KMS-11 (cell line): ENCODE results near the gene CTBP2.

ENCODE experiments used
- H2AFZ ChIP-seq: fragments of 200-600 bp; sonication (generic); 2 replicates; pipeline ENCODE4 v1.6.1; 2016; ENCODE audit warnings: antibody characterized with exemption, mixed run types, low read depth
- H3K27ac ChIP-seq: fragments of 200-600 bp; sonication (generic); 2 replicates; pipeline ENCODE4 v1.6.1; 2016; ENCODE audit warnings: mild to moderate bottlenecking, mixed run types
- H3K27me3 ChIP-seq: fragments of 200-600 bp; sonication (generic); 2 replicates; pipeline ENCODE4 v1.6.1; 2017; ENCODE audit warnings: mild to moderate bottlenecking, low read depth, mixed run types, moderate library complexity; ENCODE audit not compliant: insufficient read depth
- H3K36me3 ChIP-seq: fragments of 200-600 bp; sonication (generic); 2 replicates; pipeline ENCODE4 v1.6.1; 2017; ENCODE audit warnings: mild to moderate bottlenecking, mixed run types; ENCODE audit not compliant: insufficient read depth
- H3K4me1 ChIP-seq: fragments of 200-600 bp; sonication (generic); 2 replicates; pipeline ENCODE4 v1.6.1; 2016; ENCODE audit warnings: mild to moderate bottlenecking, low read depth, mixed run types; ENCODE audit not compliant: poor library complexity, severe bottlenecking
- H3K4me2 ChIP-seq: fragments of 200-600 bp; sonication (generic); 2 replicates; pipeline ENCODE4 v1.7.0; 2016; ENCODE audit warnings: mild to moderate bottlenecking, mixed run types
- H3K4me3 ChIP-seq: fragments of 200-600 bp; sonication (generic); IDR thresholded peaks from 2 replicates; pipeline ENCODE4 v1.6.1; 2017; ENCODE audit warnings: low read depth, low read length, mixed read lengths; ENCODE audit not compliant: insufficient read depth
- H3K79me2 ChIP-seq: fragments of 200-600 bp; sonication (generic); 2 replicates; pipeline ENCODE4 v1.6.1; 2016; ENCODE audit warnings: low read depth, mixed run types; ENCODE audit not compliant: insufficient read depth
- H3K9ac ChIP-seq: fragments of 200-600 bp; sonication (generic); 2 replicates; pipeline ENCODE4 v1.6.1; 2016; ENCODE audit warnings: mild to moderate bottlenecking, mixed run types
- H4K20me1 ChIP-seq: fragments of 200-600 bp; sonication (generic); 2 replicates; pipeline ENCODE4 v1.6.1; 2016; ENCODE audit warnings: mild to moderate bottlenecking, mixed run types; ENCODE audit not compliant: insufficient read depth
- CTCF ChIP-seq: fragments of 200-600 bp; sonication (generic); conservative IDR thresholded peaks from 2 replicates; pipeline ENCODE4 v1.6.1; 2017; ENCODE audit warnings: low read depth, mild to moderate bottlenecking, antibody characterized with exemption, low read length, moderate library complexity, mixed read lengths

CTBP2 gene

GRCh38 chr10:124944982-124945381, 215.4 kb downstream of the CTBP2 start:
- Histone ChIP-seq H3K4me1 (peaks cover 61% of the 10 kb centered on the region), H4K20me1 (no peaks in the 10 kb centered on the region), H3K4me2 (no peak overlapping the region), H3K4me3 (no peak overlapping the region), H3K9ac (no peak overlapping the region), H3K27ac (no peak overlapping the region), H3K79me2 (peaks cover 57% of the 10 kb centered on the region), H3K27me3 (no peaks in the 10 kb centered on the region), H3K36me3 (peaks cover 3% of the 10 kb centered on the region; the same call in 1 of the 2 replicates), H2AFZ (no peak overlapping the region)
- TF ChIP-seq CTCF: no peak

DNA sequence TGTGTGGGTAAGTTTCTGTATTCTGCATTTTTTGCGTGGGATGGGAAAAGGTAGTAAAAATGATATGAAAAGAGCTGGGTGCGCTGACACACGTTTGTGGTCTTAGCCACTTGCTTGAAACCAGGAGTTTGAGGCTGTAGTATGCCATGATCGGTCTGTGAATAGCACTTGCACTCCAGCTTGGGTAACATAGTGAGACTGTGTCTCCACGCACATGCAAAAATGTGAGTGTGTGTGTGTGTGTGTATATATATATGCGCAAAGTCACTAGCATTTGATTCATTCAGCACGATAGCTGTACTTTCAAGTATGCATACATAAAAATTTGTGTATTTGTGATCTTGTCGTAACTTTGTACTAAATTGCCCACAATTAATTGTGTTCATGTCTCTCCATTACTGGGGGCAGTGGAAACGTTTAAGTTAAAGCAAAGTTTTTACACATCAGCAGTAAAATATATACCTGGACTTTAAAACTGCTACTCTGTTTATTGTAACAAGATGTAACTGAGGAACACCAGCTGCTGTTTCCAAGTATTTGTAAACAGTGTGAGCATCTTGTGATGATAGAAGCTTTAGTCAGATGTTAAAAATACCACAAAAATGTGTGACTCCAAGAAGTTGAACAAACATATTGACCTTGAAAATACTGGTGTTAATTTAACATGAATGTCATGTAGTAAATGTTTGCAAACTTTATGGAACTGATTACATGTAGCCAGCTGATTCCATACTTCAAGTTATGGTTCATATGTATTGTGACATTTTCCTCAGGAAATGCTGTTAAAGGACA, 216.9 kb downstream of the CTBP2 start:
- Histone ChIP-seq H3K9ac (no peak overlapping the region), H3K27ac (no peak overlapping the region), H3K4me3 (no peak overlapping the region), H4K20me1 (peaks cover 2% of the 10 kb centered on the region; the same call in 1 of the 2 replicates), H3K4me1 (peaks cover 54% of the 10 kb centered on the region), H3K4me2 (no peak overlapping the region), H2AFZ (no peak overlapping the region), H3K27me3 (no peaks in the 10 kb centered on the region), H3K36me3 (peaks cover 3% of the 10 kb centered on the region; the same call in 1 of the 2 replicates), H3K79me2 (peaks cover 59% of the 10 kb centered on the region)
- no peak for TF ChIP-seq CTCF

DNA sequence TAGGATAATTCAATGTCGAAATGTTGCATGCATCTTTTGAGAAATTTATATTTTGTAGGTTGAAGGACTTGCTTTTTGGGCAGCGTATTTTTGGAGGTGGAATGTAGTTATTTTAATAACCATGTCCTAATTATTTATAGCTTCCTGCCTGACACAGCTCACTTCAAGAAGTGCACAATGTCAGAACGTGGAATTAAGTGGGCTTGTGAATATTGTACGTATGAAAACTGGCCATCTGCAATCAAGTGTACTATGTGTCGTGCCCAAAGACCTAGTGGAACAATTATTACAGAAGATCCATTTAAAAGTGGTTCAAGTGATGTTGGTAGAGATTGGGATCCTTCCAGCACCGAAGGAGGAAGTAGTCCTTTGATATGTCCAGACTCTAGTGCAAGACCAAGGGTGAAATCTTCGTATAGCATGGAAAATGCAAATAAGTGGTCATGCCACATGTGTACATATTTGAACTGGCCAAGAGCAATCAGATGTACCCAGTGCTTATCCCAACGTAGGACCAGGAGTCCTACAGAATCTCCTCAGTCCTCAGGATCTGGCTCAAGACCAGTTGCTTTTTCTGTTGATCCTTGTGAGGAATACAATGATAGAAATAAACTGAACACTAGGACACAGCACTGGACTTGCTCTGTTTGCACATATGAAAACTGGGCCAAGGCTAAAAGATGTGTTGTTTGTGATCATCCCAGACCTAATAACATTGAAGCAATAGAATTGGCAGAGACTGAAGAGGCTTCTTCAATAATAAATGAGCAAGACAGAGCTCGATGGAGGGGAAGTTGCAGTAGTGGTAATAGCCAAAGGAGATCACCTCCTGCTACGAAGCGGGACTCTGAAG, 217.8 kb downstream of the CTBP2 start:
- Histone ChIP-seq H3K4me1 (peaks cover 45% of the 10 kb centered on the region), H3K9ac (no peak overlapping the region), H4K20me1 (peaks cover 3% of the 10 kb centered on the region; the same call in 1 of the 2 replicates), H3K79me2 (peaks cover 54% of the 10 kb centered on the region), H3K36me3 (no peaks in the 10 kb centered on the region), H3K27me3 (no peaks in the 10 kb centered on the region), H2AFZ (no peak overlapping the region), H3K4me2 (no peak overlapping the region), H3K4me3 (no peak overlapping the region), H3K27ac (no peak overlapping the region)
- TF ChIP-seq CTCF: no peak

DNA sequence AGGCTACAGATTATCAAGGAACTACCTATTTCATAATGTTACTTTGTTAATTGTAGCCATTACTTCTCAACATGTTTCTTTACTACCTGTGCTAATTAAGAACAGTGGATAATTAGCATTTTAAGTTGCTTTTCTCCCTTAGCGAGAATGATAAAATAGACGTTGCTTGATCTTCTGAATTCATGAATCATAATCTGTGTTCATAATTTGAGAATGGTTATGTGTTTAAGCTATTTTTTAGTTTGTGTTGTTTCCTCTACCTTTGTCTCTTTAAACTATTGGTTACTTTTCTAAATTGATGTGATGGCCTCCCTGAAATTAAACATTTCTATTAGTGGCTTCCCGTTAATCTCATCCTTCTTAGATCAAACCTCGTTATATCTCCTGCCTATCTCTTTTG, 218.5 kb downstream of the CTBP2 start, which contains the start of gene ZRANB1:
Gene ZRANB1 (plus strand): TSS at position 301 of the 400 bp plus-strand sequence. CDS start 371 bp downstream, outside the sequence.
- Histone ChIP-seq H3K27ac (no peak within 1 kb of the TSS), H2AFZ (no peak within 1 kb of the TSS), H3K4me1 (peaks cover 38% of the 10 kb centered on the region), H3K4me2 (no peak within 1 kb of the TSS), H3K27me3 (no peaks in the 10 kb centered on the region), H3K79me2 (peaks cover 51% of the 10 kb centered on the region), H3K9ac (no peak within 1 kb of the TSS), H3K4me3 (no peak within 1 kb of the TSS), H4K20me1 (peaks cover 3% of the 10 kb centered on the region; the same call in 1 of the 2 replicates), H3K36me3 (no peaks in the 10 kb centered on the region)
- TF ChIP-seq CTCF: no peak
